MM.1S (cell line): Measurements from ENCODE around the gene TBL1X.

ENCODE experiments used
- DNase-seq: peaks from one replicate; pipeline ENCODE4 v3.0.0-alpha.2; 2015
- H2AFZ ChIP-seq: fragments of 300-600 bp; sonication (generic); 2 replicates; pipeline ENCODE4 v1.6.0; 2016; ENCODE audit warnings: antibody characterized with exemption, low read length
- H3F3A ChIP-seq: fragments of 300-600 bp; sonication (generic); 2 replicates; pipeline ENCODE4 v1.6.1; 2016; ENCODE audit warnings: mild to moderate bottlenecking, antibody characterized with exemption, low read length, moderate library complexity, mixed read lengths; ENCODE audit not compliant: insufficient read depth
- H3K27ac ChIP-seq: fragments of 300-600 bp; sonication (generic); 2 replicates; pipeline ENCODE4 v1.5.1; 2016; ENCODE audit warnings: mild to moderate bottlenecking, low read length
- H3K27me3 ChIP-seq: fragments of 300-600 bp; sonication (generic); replicated peaks from 2 replicates; pipeline ENCODE4 v1.6.0; 2016; ENCODE audit warnings: low read length; ENCODE audit not compliant: insufficient read depth
- H3K36me3 ChIP-seq: fragments of 300-600 bp; sonication (generic); replicated peaks from 2 replicates; pipeline ENCODE4 v1.6.1; 2016; ENCODE audit warnings: mild to moderate bottlenecking, low read length, mixed read lengths; ENCODE audit not compliant: insufficient read depth
- H3K4me1 ChIP-seq: fragments of 300-600 bp; sonication (generic); 2 replicates; pipeline ENCODE4 v1.6.1; 2016; ENCODE audit warnings: low read length, mixed read lengths
- H3K4me2 ChIP-seq: fragments of 300-600 bp; sonication (generic); 2 replicates; pipeline ENCODE4 v1.6.0; 2016; ENCODE audit warnings: low read depth, low read length
- H3K4me3 ChIP-seq: fragments of 300-600 bp; sonication (generic); 2 replicates; pipeline ENCODE4 v1.5.1; 2016; ENCODE audit warnings: low read length, mixed read lengths
- H3K79me2 ChIP-seq: fragments of 300-600 bp; sonication (generic); 2 replicates; pipeline ENCODE4 v1.6.1; 2016; ENCODE audit warnings: mixed run types, low read length, mixed read lengths
- H3K9ac ChIP-seq: fragments of 300-600 bp; sonication (generic); 2 replicates; pipeline ENCODE4 v1.6.1; 2016; ENCODE audit warnings: low read length, mixed read lengths
- H3K9me2 ChIP-seq: fragments of 300-600 bp; sonication (generic); replicated peaks from 2 replicates; pipeline ENCODE4 v1.6.1; 2016; ENCODE audit warnings: mild to moderate bottlenecking, low read length, mixed read lengths; ENCODE audit not compliant: insufficient read depth
- H3K9me3 ChIP-seq: fragments of 300-600 bp; sonication (generic); replicated peaks from 2 replicates; pipeline ENCODE4 v1.6.1; 2016; ENCODE audit warnings: mild to moderate bottlenecking, low read length, mixed read lengths; ENCODE audit not compliant: insufficient read depth
- H4K20me1 ChIP-seq: fragments of 300-600 bp; sonication (generic); 2 replicates; pipeline ENCODE4 v1.6.1; 2016; ENCODE audit warnings: mild to moderate bottlenecking, low read length, moderate library complexity, mixed read lengths; ENCODE audit not compliant: insufficient read depth
- EZH2 ChIP-seq: fragments of 300-600 bp; sonication (generic); optimal IDR thresholded peaks from 2 replicates; pipeline ENCODE3; 2017; ENCODE audit warnings: low read depth, mild to moderate bottlenecking, antibody characterized with exemption, low read length, mixed read lengths
- EZH2phosphoT487 ChIP-seq: fragments of 300-600 bp; sonication (generic); IDR thresholded peaks from 2 replicates; pipeline ENCODE4 v1.6.1; 2018; ENCODE audit warnings: antibody characterized with exemption, low read length
- TF ChIP-seq, protein P1 (sequence below): fragments of 300-600 bp; sonication (generic); IDR thresholded peaks from 2 replicates; pipeline ENCODE4 v1.5.1; 2016; ENCODE audit warnings: antibody characterized with exemption, low read length, mixed read lengths

TBL1X gene

DNA sequence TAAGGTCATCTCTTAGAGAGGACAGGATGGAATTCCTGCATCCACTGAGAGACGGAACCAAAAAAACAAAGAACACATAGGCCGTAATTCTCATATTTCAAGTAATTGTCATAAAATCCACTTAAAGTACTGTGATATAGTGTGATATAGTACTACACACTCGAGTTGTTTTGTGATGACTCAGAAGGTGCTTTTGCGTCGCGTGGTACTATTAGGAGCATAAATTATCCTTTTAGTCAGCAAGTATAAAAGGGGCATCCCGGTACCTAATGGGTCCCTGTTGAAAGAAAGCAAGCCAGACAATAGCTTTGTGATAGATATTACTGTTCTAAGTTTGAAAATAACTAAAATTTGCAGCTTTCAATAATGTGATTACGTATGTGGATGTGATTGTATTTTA is 245.5 kb downstream of the TBL1X start:
- Histone ChIP-seq H3K36me3 (peaks cover 6% of the 10 kb centered on the region; the same call in 1 of the 2 replicates), H3K9ac (no peak overlapping the region), H3K27me3 (no peaks in the 10 kb centered on the region), H3K4me2 (no peak overlapping the region), H3K27ac (no peak overlapping the region), H3K79me2 (no peaks in the 10 kb centered on the region), H3K9me3 (no peaks in the 10 kb centered on the region), H4K20me1 (no peaks in the 10 kb centered on the region), H3K4me1 (no peaks in the 10 kb centered on the region), H3F3A (no peaks in the 10 kb centered on the region), H2AFZ (no peak overlapping the region), H3K4me3 (no peak overlapping the region), H3K9me2 (no peaks in the 10 kb centered on the region)
- no peak for DNase-seq
- TF ChIP-seq EZH2 (no peak), EZH2phosphoT487 (no peak)
- TF ChIP-seq, protein P1, sequence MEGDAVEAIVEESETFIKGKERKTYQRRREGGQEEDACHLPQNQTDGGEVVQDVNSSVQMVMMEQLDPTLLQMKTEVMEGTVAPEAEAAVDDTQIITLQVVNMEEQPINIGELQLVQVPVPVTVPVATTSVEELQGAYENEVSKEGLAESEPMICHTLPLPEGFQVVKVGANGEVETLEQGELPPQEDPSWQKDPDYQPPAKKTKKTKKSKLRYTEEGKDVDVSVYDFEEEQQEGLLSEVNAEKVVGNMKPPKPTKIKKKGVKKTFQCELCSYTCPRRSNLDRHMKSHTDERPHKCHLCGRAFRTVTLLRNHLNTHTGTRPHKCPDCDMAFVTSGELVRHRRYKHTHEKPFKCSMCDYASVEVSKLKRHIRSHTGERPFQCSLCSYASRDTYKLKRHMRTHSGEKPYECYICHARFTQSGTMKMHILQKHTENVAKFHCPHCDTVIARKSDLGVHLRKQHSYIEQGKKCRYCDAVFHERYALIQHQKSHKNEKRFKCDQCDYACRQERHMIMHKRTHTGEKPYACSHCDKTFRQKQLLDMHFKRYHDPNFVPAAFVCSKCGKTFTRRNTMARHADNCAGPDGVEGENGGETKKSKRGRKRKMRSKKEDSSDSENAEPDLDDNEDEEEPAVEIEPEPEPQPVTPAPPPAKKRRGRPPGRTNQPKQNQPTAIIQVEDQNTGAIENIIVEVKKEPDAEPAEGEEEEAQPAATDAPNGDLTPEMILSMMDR, result no peak

DNA sequence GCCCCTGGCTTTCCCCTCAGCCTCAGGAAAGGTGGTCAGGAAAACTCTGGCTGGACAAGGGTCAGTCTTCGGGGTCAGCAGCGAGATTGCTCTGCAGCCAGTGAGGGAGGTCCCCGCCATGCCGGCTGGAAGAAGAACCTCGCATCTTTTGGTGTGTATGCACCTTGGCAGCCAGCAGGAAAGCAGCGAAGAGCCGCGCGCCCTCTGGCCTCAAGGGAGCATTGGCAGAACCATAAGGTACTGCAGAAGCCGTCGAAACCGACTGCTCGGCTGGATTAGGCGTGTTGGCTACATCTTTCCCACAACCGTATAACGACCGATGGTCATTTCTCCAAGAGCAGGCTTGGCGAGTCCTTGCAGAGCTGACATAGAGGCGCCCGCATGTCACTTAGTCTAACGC is 252.5 kb downstream of the TBL1X start:
- Histone ChIP-seq H3K4me1 (no peaks in the 10 kb centered on the region), H3F3A (no peaks in the 10 kb centered on the region), H3K4me3 (no peak overlapping the region), H3K9ac (no peak overlapping the region), H3K36me3 (no peaks in the 10 kb centered on the region; the same call in 1 of the 2 replicates), H3K79me2 (no peaks in the 10 kb centered on the region), H4K20me1 (no peaks in the 10 kb centered on the region), H2AFZ (no peak overlapping the region), H3K4me2 (no peak overlapping the region), H3K9me3 (no peaks in the 10 kb centered on the region), H3K9me2 (no peaks in the 10 kb centered on the region), H3K27me3 (no peaks in the 10 kb centered on the region), H3K27ac (no peak overlapping the region)
- DNase-seq, result no peak
- no peak for TF ChIP-seq EZH2phosphoT487
- no peak for TF ChIP-seq EZH2
- TF ChIP-seq, protein P1, result no peak

DNA sequence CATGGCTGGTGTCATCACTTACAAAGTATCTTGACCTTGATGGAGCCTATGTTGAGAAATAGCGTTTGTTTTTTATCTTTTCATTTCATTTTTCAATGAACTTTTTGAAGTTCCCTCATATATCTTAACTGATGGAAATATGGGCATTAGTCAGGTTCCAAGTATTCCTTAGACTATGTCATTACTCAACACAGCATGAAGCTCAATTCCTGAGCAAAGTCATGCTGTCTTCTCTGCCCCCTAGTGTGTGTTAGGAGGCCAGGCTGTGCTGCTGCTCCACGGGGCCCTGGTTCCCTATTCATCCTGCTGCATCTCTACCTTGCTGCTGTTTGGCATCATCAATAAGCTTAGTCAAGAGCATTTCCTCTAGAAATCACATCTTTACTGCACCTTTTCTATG is 259.9 kb downstream of the TBL1X start:
- Histone ChIP-seq H3K36me3 (no peaks in the 10 kb centered on the region), H3F3A (no peaks in the 10 kb centered on the region), H4K20me1 (no peaks in the 10 kb centered on the region), H3K4me2 (no peak overlapping the region), H3K4me1 (peaks cover 14% of the 10 kb centered on the region), H3K79me2 (no peaks in the 10 kb centered on the region), H3K9me2 (no peaks in the 10 kb centered on the region), H2AFZ (no peak overlapping the region), H3K9me3 (no peaks in the 10 kb centered on the region), H3K27ac (no peak overlapping the region), H3K27me3 (no peaks in the 10 kb centered on the region), H3K9ac (no peak overlapping the region), H3K4me3 (no peak overlapping the region)
- TF ChIP-seq EZH2phosphoT487 (no peak), EZH2 (no peak)
- TF ChIP-seq, protein P1, result no peak
- no peak for DNase-seq
